ENCODE measurements around the gene DCTN3.

DNA sequence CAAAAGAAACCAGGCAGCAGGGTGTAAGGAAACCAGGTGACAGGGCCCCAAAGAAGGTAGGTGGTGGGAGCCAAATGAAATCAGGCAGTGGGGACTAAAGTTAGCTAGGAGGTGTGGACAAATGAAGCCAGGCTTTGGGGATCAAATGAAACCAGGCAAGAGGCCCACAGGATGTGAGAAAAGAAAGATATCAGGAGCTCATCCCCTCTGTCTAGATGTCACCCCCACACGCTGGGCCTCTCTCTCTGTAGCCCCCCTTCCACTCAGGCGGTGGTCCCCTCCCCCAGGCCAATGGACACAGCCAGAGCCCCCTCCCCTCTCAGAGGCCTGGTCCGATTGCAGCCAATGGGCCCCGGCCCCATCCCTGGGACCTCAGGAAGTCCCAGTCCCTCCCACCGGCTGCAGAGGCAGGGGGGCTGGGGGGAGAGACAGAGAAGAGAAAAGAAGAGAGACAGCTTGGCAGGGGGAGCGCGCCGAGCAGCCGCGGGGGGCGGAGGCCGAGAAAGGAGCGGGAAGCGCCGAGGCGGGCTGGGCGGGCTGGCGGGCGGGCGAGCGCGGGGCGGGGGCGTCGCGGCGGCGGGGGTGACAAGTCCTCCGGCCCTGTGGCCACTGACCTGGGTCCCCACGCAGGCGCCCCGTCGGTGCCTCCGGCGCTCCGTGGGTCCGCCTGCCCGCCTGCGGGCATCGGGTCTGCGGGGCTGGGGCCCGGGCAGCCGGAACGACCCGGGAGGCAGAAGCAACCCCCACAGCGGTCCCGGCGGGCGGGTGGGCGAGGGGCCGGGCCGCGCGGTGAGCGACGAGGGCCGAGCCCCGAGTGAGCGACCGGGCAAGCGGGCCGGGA lies 42.7 kb downstream of the DCTN3 start:
- TF ChIP-seq CTCF (conservative IDR thresholded peaks at IDR 0.05 in 1 of 2, IDR thresholded peaks at IDR 0.05 in 1 of 2; ENCODE audit: low read depth in 1 of 2, low read length in 2 of 2): no peak
- peak; percentile 85 for TF ChIP-seq EZH2 (IDR thresholded peaks at IDR 0.05; ENCODE audit: low read length, missing control alignments)

Data from fibroblast of lung (primary cell).